ENCODE data around the gene ACAD8.
A peak's percentile ranks its signal among the peaks of the same experiment; 100 is the strongest.
"Not testable (repeated sequence)": the region's sequence is repeated elsewhere in the genome, so short reads cannot be mapped to it uniquely, and the experiment has no call there.

Gene ACAD8

DNA sequence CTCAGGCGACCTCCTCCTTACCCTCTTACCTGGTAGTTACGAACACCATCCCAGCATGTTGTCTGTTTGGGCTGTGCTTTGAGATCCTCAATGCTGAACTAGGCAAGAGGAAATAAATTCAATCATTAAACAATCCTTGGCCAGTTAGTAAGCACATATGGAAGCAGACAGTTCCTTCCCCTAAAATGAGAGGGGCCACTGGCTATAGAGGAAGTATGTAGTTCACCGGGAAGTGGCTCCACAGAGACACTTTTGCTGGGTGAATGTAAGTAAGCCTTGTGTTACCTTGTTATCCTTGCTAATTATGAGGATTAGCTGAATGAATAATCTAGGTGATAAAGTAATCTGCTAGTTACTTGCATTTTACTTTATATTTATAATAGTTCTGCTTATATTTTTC, 3.1 kb upstream of the ACAD8 start:
- no peak for TF ChIP-seq ZNF274 (IDR thresholded peaks at IDR 0.05; ENCODE audit: low read depth, low read length)
- no peak overlapping the region for H3K4me3 ChIP-seq (ENCODE audit: low read length)

DNA sequence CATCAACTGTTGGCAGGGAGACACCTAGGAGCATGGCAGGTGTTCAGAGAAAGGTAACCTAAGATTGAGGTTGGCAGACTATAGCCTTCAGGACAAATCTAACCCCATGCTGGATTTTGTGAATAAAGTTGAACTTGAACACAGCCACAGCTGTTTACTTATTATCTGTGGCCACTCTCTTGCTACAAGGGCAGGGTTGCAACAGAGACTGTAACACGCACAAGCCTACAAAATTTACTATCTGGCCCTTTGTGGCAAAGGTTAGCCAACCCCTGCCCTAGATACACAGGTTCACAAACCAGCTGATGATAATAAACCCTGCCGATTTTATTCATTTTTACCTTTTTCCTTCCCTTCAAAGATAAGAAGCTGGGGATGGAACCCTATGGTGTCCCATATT, 2.7 kb upstream of the ACAD8 start:
- no peak overlapping the region for H3K4me3 ChIP-seq (ENCODE audit: low read length)
- no peak for TF ChIP-seq ZNF274 (IDR thresholded peaks at IDR 0.05; ENCODE audit: low read depth, low read length)

DNA sequence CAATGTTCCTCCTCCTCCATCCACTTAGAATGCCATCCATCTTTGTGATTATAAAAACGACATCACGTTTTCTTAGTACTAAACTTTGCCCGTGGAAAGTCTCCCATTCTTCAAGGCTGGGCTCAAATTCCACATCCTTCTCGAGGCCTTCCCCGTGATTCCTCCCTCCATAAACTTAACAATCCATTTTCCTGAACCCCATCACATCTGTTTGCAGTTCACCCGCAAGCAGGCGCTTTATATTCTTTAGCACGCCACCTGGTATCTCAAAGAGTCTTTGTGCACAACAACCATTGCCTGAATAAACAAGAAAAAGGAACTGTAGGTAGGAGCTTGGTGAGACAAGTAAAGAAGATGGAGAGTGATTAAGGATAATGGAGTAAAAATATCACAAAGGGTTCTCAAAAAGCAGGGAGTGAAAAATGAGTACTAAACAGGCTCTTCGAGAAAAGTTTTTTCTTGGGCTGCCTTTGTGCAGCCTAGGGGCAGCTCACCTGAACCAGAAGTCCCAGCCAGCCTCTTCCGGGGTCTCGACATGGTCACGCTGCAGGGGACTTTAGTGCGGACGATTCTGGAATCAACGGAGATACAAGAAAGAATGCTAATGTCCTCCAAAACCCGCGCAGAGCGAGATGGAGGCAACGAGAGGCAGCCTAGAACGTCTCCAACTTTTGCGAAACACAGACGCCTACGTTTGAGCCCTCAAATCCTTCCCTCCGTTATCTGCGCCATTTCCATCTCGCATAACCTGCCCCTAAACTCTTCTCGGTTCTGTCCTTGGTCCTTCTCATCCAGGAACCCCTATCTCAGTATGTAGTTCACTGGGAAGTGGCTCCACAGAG, 801 bp upstream of the ACAD8 start:
- H3K4me3 ChIP-seq (ENCODE audit: low read length), result peak overlapping the region; percentile 93
- no peak for TF ChIP-seq ZNF274 (IDR thresholded peaks at IDR 0.05; ENCODE audit: low read depth, low read length)

- H3K4me3 ChIP-seq (ENCODE audit: low read length), result peak overlapping the region; percentile 93
- no peak for TF ChIP-seq ZNF274 (IDR thresholded peaks at IDR 0.05; ENCODE audit: low read depth, low read length)
Observed at GRCh38 chr11:134254433-134255183, 1.2 kb downstream of the ACAD8 start.

- H3K4me3 ChIP-seq (ENCODE audit: low read length), result not testable (repeated sequence)
Observed at GRCh38 chr11:134255184-134255561, 1.8 kb downstream of the ACAD8 start.

- TF ChIP-seq ZNF274 (IDR thresholded peaks at IDR 0.05; ENCODE audit: low read depth, low read length), result no peak
- no peak overlapping the region for H3K4me3 ChIP-seq (ENCODE audit: low read length)
Observed at GRCh38 chr11:134257101-134257500, 3.7 kb downstream of the ACAD8 start.

DNA sequence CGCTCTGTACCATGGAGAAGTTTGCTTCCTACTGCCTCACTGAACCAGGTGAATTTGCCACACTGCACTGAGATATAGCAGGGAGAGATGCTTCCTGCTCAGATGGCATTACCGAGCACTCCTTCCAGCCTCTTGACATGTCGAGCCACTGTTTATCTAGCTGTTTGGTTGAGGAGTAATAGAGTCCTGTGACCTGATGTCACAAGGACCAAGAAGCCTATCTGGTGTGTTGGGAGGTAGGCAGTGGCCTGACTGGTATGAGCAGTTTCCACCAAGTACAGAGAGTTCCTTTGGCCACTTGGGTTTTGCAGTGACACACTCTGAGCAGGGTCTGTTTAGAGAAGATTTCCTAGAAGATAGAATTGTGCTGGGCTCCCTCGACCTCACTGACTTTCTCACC, 5.2 kb downstream of the ACAD8 start:
- TF ChIP-seq ZNF274 (IDR thresholded peaks at IDR 0.05; ENCODE audit: low read depth, low read length), result no peak
- no peak overlapping the region for H3K4me3 ChIP-seq (ENCODE audit: low read length)

DNA sequence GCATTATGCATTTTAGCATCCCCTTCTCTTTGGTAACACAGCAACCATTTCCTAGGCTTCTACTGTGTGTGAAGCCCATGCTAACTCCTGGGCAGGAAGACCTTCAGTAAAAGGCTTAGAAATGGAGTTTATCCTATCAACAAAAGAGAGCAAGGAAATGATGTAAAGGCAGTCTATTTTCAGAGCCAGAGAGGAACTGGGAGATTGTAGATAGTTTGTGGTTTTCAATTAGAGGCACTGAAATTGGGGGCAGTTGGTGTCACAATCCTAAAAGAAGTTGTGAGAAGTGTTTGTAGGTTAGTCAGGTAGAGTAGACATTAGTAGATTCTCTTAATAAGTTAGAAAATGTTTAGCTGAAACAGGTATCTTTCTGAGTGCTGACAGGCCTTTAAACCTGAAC, 7.1 kb downstream of the ACAD8 start:
- TF ChIP-seq ZNF274 (IDR thresholded peaks at IDR 0.05; ENCODE audit: low read depth, low read length), result no peak
- no peak overlapping the region for H3K4me3 ChIP-seq (ENCODE audit: low read length)

DNA sequence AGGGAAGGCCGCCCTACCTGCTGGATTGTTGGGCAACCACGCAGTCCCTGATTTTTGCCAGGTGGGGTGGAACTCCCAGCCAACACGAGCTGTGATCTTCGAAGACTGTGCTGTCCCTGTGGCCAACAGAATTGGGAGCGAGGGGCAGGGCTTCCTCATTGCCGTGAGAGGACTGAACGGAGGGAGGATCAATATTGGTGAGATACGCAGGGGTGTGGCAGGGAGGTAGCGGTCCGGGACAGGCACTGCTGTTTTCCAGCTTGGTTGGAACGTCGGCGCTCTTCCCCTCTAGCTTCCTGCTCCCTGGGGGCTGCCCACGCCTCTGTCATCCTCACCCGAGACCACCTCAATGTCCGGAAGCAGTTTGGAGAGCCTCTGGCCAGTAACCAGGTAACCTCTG, 7.6 kb downstream of the ACAD8 start:
- no peak overlapping the region for H3K4me3 ChIP-seq (ENCODE audit: low read length)
- no peak for TF ChIP-seq ZNF274 (IDR thresholded peaks at IDR 0.05; ENCODE audit: low read depth, low read length)

GRCh38 chr11:134261626-134262488, 8.5 kb downstream of the ACAD8 start:
- H3K4me3 ChIP-seq (ENCODE audit: low read length), result no peak overlapping the region
- no peak for TF ChIP-seq ZNF274 (IDR thresholded peaks at IDR 0.05; ENCODE audit: low read depth, low read length)

GRCh38 chr11:134264966-134265764, 11.8 kb downstream of the ACAD8 start:
- H3K4me3 ChIP-seq (ENCODE audit: low read length), result no peak overlapping the region
- TF ChIP-seq ZNF274 (IDR thresholded peaks at IDR 0.05; ENCODE audit: low read depth, low read length), result no peak

DNA sequence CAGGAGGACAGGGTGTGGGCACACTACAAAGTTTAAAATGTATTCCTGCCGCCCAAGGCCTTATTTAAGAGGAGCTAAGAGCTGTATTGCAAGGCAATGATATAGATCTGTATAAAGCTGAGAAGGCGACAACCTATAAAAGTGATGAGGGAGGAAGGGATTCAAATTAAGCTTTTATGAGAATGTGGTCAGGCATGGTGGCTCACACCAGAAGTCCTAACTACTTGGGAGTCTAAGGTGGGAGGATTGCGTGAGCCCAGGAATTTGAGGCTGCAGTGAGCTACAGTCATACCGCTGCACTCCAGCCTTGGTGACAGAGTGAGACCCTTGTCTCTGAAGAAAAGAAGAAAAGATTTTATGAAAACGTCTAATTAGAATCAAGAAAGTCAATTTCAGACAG, 13.1 kb downstream of the ACAD8 start:
- H3K4me3 ChIP-seq (ENCODE audit: low read length), result no peak overlapping the region
- TF ChIP-seq ZNF274 (IDR thresholded peaks at IDR 0.05; ENCODE audit: low read depth, low read length), result no peak

GRCh38 chr11:134266841-134267251, 13.5 kb downstream of the ACAD8 start:
- no peak for TF ChIP-seq ZNF274 (IDR thresholded peaks at IDR 0.05; ENCODE audit: low read depth, low read length)
- no peak overlapping the region for H3K4me3 ChIP-seq (ENCODE audit: low read length)

DNA sequence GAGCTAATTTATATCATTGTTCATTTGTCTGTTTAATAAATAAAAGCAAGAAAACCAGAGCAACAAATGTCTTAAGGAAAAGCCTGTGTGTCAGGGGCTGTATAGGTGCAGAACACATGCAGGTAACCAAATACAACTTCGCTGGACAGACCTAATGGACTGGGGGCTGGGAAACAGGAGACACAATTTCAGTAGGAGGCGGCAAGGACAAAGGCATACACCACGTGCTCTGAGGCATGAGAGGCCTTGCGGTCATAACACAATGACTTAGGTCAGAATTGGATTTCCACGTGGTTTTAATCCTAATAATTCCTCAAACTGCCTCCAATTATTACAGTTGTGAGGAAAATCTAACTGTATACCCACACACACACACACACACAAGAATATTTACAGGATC, 14.1 kb downstream of the ACAD8 start:
- TF ChIP-seq ZNF274 (IDR thresholded peaks at IDR 0.05; ENCODE audit: low read depth, low read length), result no peak

More for the DNA sequence above, 14.1 kb downstream of the ACAD8 start:
- H3K4me3 ChIP-seq (ENCODE audit: low read length), result no peak overlapping the region
